Fibroblast of pulmonary artery (primary cell): ENCODE data around the gene CAMLG.
"Not testable (repeated sequence)": the region's sequence is repeated elsewhere in the genome, so short reads cannot be mapped to it uniquely, and the experiment has no call there.

Source experiments
- DNase-seq: peaks from one replicate; pipeline ENCODE4 v3.0.0-alpha.2; 2010; ENCODE audit warnings: low read depth
- H3K4me3 ChIP-seq: replicated peaks from 2 replicates; pipeline ENCODE4 v1.5.1; 2011; ENCODE audit warnings: low read depth, mild to moderate bottlenecking, control low read depth, low read length, moderate library complexity
- CTCF ChIP-seq: IDR thresholded peaks from 2 replicates; pipeline ENCODE4 v1.5.1; 2011; ENCODE audit warnings: mild to moderate bottlenecking, control low read depth, low read length, inconsistent platforms; ENCODE audit errors: missing control alignments

The CAMLG gene

DNA sequence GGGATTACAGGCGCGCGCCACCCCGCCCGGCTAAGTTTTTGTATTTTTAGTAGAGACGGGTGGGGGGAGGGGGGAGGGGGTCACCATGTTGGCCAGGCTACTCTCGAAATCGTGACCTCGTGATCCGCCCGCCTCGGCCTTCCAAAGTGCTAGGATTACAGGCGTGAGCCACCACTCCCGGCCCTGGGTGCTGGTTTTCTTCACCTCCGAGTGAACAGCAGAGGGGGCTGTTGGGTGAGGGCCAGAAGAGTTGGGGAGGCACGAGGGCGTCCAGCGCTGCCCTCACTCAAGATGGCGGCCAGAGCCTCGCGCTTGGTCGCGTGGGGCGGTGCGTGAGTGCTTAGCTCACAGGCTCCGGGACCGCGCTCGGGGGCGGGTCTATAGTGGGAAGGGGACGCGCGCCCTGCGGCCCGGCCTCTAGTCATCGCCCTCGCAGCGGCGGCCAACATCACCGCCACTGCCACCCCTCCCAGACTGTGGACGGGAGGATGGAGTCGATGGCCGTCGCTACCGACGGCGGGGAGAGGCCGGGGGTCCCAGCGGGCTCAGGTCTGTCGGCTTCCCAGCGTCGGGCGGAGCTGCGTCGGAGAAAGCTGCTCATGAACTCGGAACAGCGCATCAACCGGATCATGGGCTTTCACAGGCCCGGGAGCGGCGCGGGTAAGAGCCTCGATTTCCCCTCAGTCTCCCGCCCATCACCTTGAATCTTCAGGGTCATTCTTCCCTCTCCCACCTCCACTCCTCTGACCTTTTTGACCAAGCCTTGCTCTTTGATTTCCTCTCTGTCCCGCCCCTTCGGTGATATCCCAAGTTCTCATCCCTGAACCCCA lies at the start of gene CAMLG:
TSS of gene CAMLG (plus strand) at position 416 of the 830 bp plus-strand sequence. CDS start at position 489, 73 bp downstream.
- peak; percentile 44 for TF ChIP-seq CTCF
- H3K4me3 ChIP-seq, result peak within 1 kb of the TSS; percentile 66
- DNase-seq, result peak; percentile 98

DNA sequence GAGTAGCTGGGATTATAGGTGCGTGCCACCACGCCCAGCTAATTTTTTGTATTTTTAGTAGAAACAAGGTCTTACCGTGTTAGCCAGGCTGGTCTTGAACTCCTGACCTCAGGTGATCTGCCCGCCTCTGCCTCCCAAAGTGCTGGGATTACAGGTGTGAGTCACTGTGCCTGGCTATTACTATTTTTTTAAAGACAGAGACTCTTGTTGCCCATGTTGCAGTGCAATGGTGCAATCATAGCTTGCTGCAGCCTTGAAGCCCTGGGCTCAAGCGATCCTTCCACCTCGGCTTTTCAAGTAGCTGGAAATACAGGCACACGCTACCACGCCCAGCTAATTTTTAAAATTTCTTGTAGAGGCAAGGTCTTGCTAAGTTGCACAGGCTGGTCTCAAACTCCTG lies 48.2 kb upstream of the CAMLG start:
- not testable (repeated sequence) for H3K4me3 ChIP-seq, DNase-seq

GRCh38 chr5:134692722-134693121 lies 45.6 kb upstream of the CAMLG start:
- no peak for DNase-seq
- H3K4me3 ChIP-seq, result no peak overlapping the region
- TF ChIP-seq CTCF, result no peak

DNA sequence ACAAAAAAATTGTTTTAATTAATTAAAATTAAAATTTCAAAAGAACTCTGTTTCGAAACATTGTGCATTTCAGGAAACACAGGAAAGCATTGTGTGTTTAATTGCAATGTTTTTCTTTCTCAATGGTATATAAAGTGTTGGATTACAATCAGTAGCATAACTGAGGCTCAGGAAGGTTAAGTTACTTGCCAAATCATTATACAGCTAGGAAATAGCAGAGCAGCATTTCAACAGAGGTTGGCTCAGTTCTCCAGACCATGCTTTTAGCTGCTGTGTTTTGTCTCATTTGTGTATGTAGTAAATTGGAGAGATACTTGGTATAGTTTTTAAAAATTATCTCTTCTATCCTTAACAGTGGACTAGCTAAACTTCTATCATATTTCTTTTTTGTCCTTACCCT lies 30.0 kb upstream of the CAMLG start:
- TF ChIP-seq CTCF, result no peak
- DNase-seq, result peak; percentile 41
- no peak overlapping the region for H3K4me3 ChIP-seq

GRCh38 chr5:134714120-134714519 lies 24.2 kb upstream of the CAMLG start:
- no peak for DNase-seq
- no peak overlapping the region for H3K4me3 ChIP-seq
- TF ChIP-seq CTCF, result no peak

- DNase-seq, result no peak
- TF ChIP-seq CTCF, result no peak
- no peak overlapping the region for H3K4me3 ChIP-seq
Observed at GRCh38 chr5:134714541-134714940, 23.8 kb upstream of the CAMLG start.

DNA sequence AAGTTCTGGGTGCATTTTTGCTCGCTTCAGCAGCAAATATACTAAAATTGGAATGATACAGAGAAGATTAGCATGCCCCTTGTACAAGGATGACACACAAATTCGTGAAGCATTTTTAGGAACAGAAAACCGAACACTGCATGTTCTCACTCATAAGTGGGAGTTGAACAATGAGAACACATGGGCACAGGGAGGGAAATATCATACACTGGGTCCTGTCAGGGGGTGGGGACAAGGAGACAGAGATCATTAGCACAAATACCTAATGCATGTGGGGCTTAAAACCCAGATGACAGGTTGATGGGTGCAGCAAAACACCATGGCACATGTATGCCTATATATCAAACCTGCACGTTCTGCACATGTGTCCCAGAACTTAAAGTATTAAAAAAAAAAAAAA lies 22.9 kb upstream of the CAMLG start:
- not testable (repeated sequence) for DNase-seq, H3K4me3 ChIP-seq

GRCh38 chr5:134724872-134725271 lies 13.5 kb upstream of the CAMLG start:
- no peak for DNase-seq
- H3K4me3 ChIP-seq, result no peak overlapping the region
- TF ChIP-seq CTCF, result no peak
